GM21526 (cell line): ENCODE measurements around the gene SPRED2.

ENCODE experiments used
- ATAC-seq: cut with Tn5 transposase; IDR thresholded peaks from one replicate; pipeline ENCODE4 v1.9.1; 2021; ENCODE audit warnings: moderate library complexity; ENCODE audit not compliant: unreplicated experiment, low FRiP score

The SPRED2 gene

GRCh38 chr2:65443509-65444186 is 11.2 kb upstream of the SPRED2 start:
- ATAC-seq: no peak

- no peak for ATAC-seq
These were observed 10.1 kb upstream of the SPRED2 start for GRCh38 chr2:65442420-65443020.

- no peak for ATAC-seq
These were observed 5.9 kb upstream of the SPRED2 start for GRCh38 chr2:65438137-65438899.

- ATAC-seq: no peak
These were observed 5.2 kb upstream of the SPRED2 start for GRCh38 chr2:65437392-65438135.

- ATAC-seq: peak; percentile 62
These were observed 4.4 kb upstream of the SPRED2 start for GRCh38 chr2:65436824-65437221.

- ATAC-seq: peak; percentile 31
These were observed 3.9 kb upstream of the SPRED2 start for GRCh38 chr2:65436169-65436823.

- ATAC-seq: peak; percentile 13
These were observed 3.3 kb upstream of the SPRED2 start for GRCh38 chr2:65435625-65436168.

- no peak for ATAC-seq
These were observed 2.3 kb upstream of the SPRED2 start for GRCh38 chr2:65434592-65435241.

GRCh38 chr2:65431421-65432226 is 775 bp downstream of the SPRED2 start:
- peak; percentile 32 for ATAC-seq

GRCh38 chr2:65430603-65431420 is 1.6 kb downstream of the SPRED2 start:
- ATAC-seq: peak; percentile 34

GRCh38 chr2:65429786-65430602 is 2.4 kb downstream of the SPRED2 start:
- ATAC-seq: no peak

- ATAC-seq: no peak
These were observed 4.9 kb downstream of the SPRED2 start for GRCh38 chr2:65427532-65427931.

- ATAC-seq: no peak
These were observed 7.1 kb downstream of the SPRED2 start for GRCh38 chr2:65425276-65425675.

GRCh38 chr2:65424391-65424790 is 8.0 kb downstream of the SPRED2 start:
- no peak for ATAC-seq

- ATAC-seq: no peak
These were observed 11.0 kb downstream of the SPRED2 start for GRCh38 chr2:65421432-65421748.

GRCh38 chr2:65420712-65421431 is 11.5 kb downstream of the SPRED2 start:
- peak; percentile 78 for ATAC-seq
